NCI-H1092 (cell line): ENCODE data around the gene DOCK1.

Source experiments
- DNase-seq: peaks from one replicate; lab custom pipeline; 2025; lab: John Stamatoyannopoulos, UW

The DOCK1 gene

GRCh38 chr10:127402596-127403409, 497.6 kb downstream of the DOCK1 start:
- no peak for DNase-seq

GRCh38 chr10:127405221-127405620, 500.0 kb downstream of the DOCK1 start:
- no peak for DNase-seq

- no peak for DNase-seq
Observed at GRCh38 chr10:127406018-127406550, 500.9 kb downstream of the DOCK1 start.

GRCh38 chr10:127407551-127407950, 502.3 kb downstream of the DOCK1 start:
- no peak for DNase-seq

- DNase-seq = no peak
Observed at GRCh38 chr10:127408112-127408710, 503.0 kb downstream of the DOCK1 start.

- DNase-seq = no peak
Observed at GRCh38 chr10:127408733-127409132, 503.5 kb downstream of the DOCK1 start.

- DNase-seq = no peak
Observed at GRCh38 chr10:127410030-127410429, 504.8 kb downstream of the DOCK1 start.

GRCh38 chr10:127411062-127411461, 505.8 kb downstream of the DOCK1 start:
- DNase-seq = no peak

GRCh38 chr10:127413326-127413725, 508.1 kb downstream of the DOCK1 start:
- DNase-seq = no peak

GRCh38 chr10:127414024-127414423, 508.8 kb downstream of the DOCK1 start:
- no peak for DNase-seq

GRCh38 chr10:127415116-127415515, 509.9 kb downstream of the DOCK1 start:
- no peak for DNase-seq

GRCh38 chr10:127415901-127416581, 510.8 kb downstream of the DOCK1 start:
- DNase-seq = peak; percentile 48

- no peak for DNase-seq
Observed at GRCh38 chr10:127417031-127417430, 511.8 kb downstream of the DOCK1 start.

GRCh38 chr10:127417686-127418401, 512.6 kb downstream of the DOCK1 start:
- DNase-seq = no peak

GRCh38 chr10:127418536-127419168, 513.4 kb downstream of the DOCK1 start:
- DNase-seq = no peak

- no peak for DNase-seq
Observed at GRCh38 chr10:127420138-127420684, 515.0 kb downstream of the DOCK1 start.

- no peak for DNase-seq
Observed at GRCh38 chr10:127423218-127423915, 518.1 kb downstream of the DOCK1 start.

- no peak for DNase-seq
Observed at GRCh38 chr10:127424594-127425264, 519.5 kb downstream of the DOCK1 start.

GRCh38 chr10:127426746-127427145, 521.5 kb downstream of the DOCK1 start:
- no peak for DNase-seq

GRCh38 chr10:127427926-127428325, 522.7 kb downstream of the DOCK1 start:
- DNase-seq = no peak
